Keratinocyte (primary cell): Measurements from ENCODE around the gene GATA5. TPM values are rescaled to one million over a fixed set of nuclear protein-coding genes. Genes with fewer than 3 reads are reported as not detected.

Experiments used
- DNase-seq: peaks from one replicate; pipeline ENCODE4 v3.0.0-alpha.2; 2011; ENCODE audit warnings: low read depth, missing footprints, low spot score
- FAIRE-seq: peaks from 2 replicates; lab custom pipeline; 2011; peaks lifted over from hg19 to GRCh38; lab: Jason Lieb, UNC
- H2AFZ ChIP-seq: 2 replicates; pipeline ENCODE4 v1.6.0; 2012; ENCODE audit warnings: low read length, control low read depth, inconsistent platforms; ENCODE audit not compliant: control insufficient read depth
- H3K27ac ChIP-seq: 2 replicates; pipeline ENCODE4 v1.5.1; 2011; ENCODE audit warnings: low read length; ENCODE audit not compliant: control insufficient read depth, insufficient read depth
- H3K27me3 ChIP-seq: 3 replicates; pipeline ENCODE4 v1.6.0; 2011; ENCODE audit warnings: low read length; ENCODE audit not compliant: control insufficient read depth, insufficient read depth; ENCODE audit errors: extremely low read depth
- H3K36me3 ChIP-seq, 2 experiments: 2 replicates in 1 of 2; 3 replicates in 1 of 2; pipeline ENCODE4 v1.5.1; 2011; ENCODE audit warnings: low read length in 2 of 2, mild to moderate bottlenecking in 1 of 2; ENCODE audit not compliant: control insufficient read depth in 2 of 2, insufficient read depth in 2 of 2; ENCODE audit errors: extremely low read depth in 1 of 2
- H3K4me1 ChIP-seq: 3 replicates; pipeline ENCODE4 v1.5.1; 2011; ENCODE audit warnings: low read length; ENCODE audit not compliant: control insufficient read depth, insufficient read depth; ENCODE audit errors: extremely low read depth
- H3K4me2 ChIP-seq: 3 replicates; pipeline ENCODE4 v1.6.0; 2011; ENCODE audit warnings: low read depth, low read length; ENCODE audit not compliant: control insufficient read depth, insufficient read depth; ENCODE audit errors: extremely low read depth
- H3K4me3 ChIP-seq, 3 experiments: fragments of 200-600 bp in 1 of 3; sonication (generic) in 1 of 3; 2 replicates in 2 of 3; 3 replicates in 1 of 3; pipeline ENCODE4 v1.5.1; 2011 to 2016; ENCODE audit warnings: low read length in 3 of 3, mild to moderate bottlenecking in 3 of 3, control low read depth in 2 of 3, inconsistent platforms in 1 of 3, low read depth in 1 of 3, mixed read lengths in 1 of 3, mixed run types in 1 of 3, moderate library complexity in 1 of 3; ENCODE audit not compliant: control insufficient read depth in 2 of 3, insufficient read depth in 2 of 3; ENCODE audit errors: extremely low read depth in 1 of 3
- H3K79me2 ChIP-seq: 2 replicates; pipeline ENCODE4 v1.6.0; 2012; ENCODE audit warnings: low read length; ENCODE audit not compliant: control insufficient read depth, insufficient read depth
- H3K9ac ChIP-seq: 3 replicates; pipeline ENCODE4 v1.6.0; 2011; ENCODE audit warnings: low read length; ENCODE audit not compliant: control insufficient read depth, insufficient read depth; ENCODE audit errors: extremely low read depth
- H3K9me1 ChIP-seq: 3 replicates; pipeline ENCODE4 v1.6.0; 2011; ENCODE audit warnings: low read length; ENCODE audit not compliant: control insufficient read depth, insufficient read depth; ENCODE audit errors: extremely low read depth
- H3K9me3 ChIP-seq: 2 replicates; pipeline ENCODE4 v1.5.1; 2012; ENCODE audit warnings: low read depth, low read length; ENCODE audit not compliant: control insufficient read depth
- H4K20me1 ChIP-seq: 3 replicates; pipeline ENCODE4 v1.6.0; 2011; ENCODE audit warnings: low read length; ENCODE audit not compliant: control insufficient read depth, insufficient read depth; ENCODE audit errors: extremely low read depth
- EZH2 ChIP-seq: IDR thresholded peaks from one replicate; pipeline ENCODE4 v1.6.1; 2012; ENCODE audit warnings: inconsistent platforms, mild to moderate bottlenecking, low read length, moderate library complexity
- dilution Hi-C: fragments of 300-500 bp; cut with MboI; formaldehyde crosslinking; loops from one replicate; pipeline ENCODE4 v1.7.0; 2020; ENCODE audit warnings: low sequenced_read_pairs; ENCODE audit not compliant: extremely low pct_ligation_motif_present
- polyA plus RNA-seq, 5 experiments: library from polyadenylated mRNA; depleted of rRNA in 3 of 5; stranded (reverse) in 3 of 5; stranded (forward) in 1 of 5; unstranded in 1 of 5; fragments of >200 nt; gene quantifications; 1 replicate in 1 of 5; 2 replicates in 3 of 5; 3 replicates in 1 of 5; pipeline versions ENCODE4 v1.2.1 to v1.2.3, GENCODE V29; 2011 to 2012; ENCODE audit warnings: missing spikeins in 2 of 5, low read depth in 1 of 5, low replicate concordance in 1 of 5
- TF ChIP-seq, protein P1 (sequence below), 3 experiments: IDR thresholded peaks in 1 of 3; conservative IDR thresholded peaks in 1 of 3; optimal IDR thresholded peaks in 1 of 3; 2 replicates in 2 of 3; 3 replicates in 1 of 3; pipeline versions ENCODE3 to v1.5.1; 2011; ENCODE audit warnings: low read length in 3 of 3, mild to moderate bottlenecking in 3 of 3, moderate library complexity in 2 of 3, control low read depth in 1 of 3, inconsistent platforms in 1 of 3; ENCODE audit not compliant: insufficient read depth in 2 of 3; ENCODE audit errors: extremely low read depth in 1 of 3

The GATA5 gene
- polyA plus RNA-seq, 1 donor (not counting 4 experiments of a cell fraction or from before 2014, with no cell fraction given), result not detected

DNA sequence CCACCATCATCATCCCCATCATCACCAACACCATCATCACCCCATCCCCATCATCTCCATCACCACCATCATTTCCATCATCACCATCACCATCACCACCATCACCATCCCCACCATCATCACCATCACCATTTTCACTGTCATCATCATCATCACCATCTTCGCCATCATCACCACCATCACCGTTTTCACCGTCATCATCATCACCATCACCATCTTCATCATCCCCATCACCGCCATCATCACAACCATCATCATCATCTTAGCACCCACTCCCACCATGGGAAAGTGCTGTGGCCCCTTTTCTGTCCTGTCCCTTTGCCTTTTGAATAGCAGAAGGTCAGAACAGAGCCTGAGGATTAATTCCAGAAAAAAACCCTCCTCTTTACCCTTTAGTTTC lies 28.5 kb upstream of the GATA5 start:
- peaks cover 20% of the 10 kb centered on the region for H3K4me1 ChIP-seq
- H3K9me3 ChIP-seq, result no peaks in the 10 kb centered on the region
- DNase-seq (no peak), FAIRE-seq (no peak)
- no peak overlapping the region for H3K4me2 ChIP-seq
- H3K4me3 ChIP-seq, result no peak overlapping the region
- peaks cover 3% of the 10 kb centered on the region for H3K27me3 ChIP-seq
- H3K27ac ChIP-seq, result no peak overlapping the region
- H3K36me3 ChIP-seq, result no peaks in the 10 kb centered on the region
- no peaks in the 10 kb centered on the region for H3K79me2 ChIP-seq
- H4K20me1 ChIP-seq, result no peaks in the 10 kb centered on the region
- dilution Hi-C loops, result no loop called here
- H3K9ac ChIP-seq, result no peak overlapping the region
- TF ChIP-seq, protein P1, sequence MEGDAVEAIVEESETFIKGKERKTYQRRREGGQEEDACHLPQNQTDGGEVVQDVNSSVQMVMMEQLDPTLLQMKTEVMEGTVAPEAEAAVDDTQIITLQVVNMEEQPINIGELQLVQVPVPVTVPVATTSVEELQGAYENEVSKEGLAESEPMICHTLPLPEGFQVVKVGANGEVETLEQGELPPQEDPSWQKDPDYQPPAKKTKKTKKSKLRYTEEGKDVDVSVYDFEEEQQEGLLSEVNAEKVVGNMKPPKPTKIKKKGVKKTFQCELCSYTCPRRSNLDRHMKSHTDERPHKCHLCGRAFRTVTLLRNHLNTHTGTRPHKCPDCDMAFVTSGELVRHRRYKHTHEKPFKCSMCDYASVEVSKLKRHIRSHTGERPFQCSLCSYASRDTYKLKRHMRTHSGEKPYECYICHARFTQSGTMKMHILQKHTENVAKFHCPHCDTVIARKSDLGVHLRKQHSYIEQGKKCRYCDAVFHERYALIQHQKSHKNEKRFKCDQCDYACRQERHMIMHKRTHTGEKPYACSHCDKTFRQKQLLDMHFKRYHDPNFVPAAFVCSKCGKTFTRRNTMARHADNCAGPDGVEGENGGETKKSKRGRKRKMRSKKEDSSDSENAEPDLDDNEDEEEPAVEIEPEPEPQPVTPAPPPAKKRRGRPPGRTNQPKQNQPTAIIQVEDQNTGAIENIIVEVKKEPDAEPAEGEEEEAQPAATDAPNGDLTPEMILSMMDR (optimal IDR thresholded peaks at IDR 0.05 in 1 of 3, IDR thresholded peaks at IDR 0.05 in 1 of 3, conservative IDR thresholded peaks at IDR 0.05 in 1 of 3; ENCODE audit: extremely low read depth in 1 of 3, insufficient read depth in 2 of 3, low read length in 3 of 3), result no peak
- no peak for TF ChIP-seq EZH2
- no peaks in the 10 kb centered on the region for H3K9me1 ChIP-seq
- no peak overlapping the region for H2AFZ ChIP-seq

- dilution Hi-C loops, result no loop called here
Observed at GRCh38 chr20:62503401-62504178, 27.8 kb upstream of the GATA5 start.

More at GRCh38 chr20:62503401-62504178, 27.8 kb upstream of the GATA5 start:
- H3K9ac ChIP-seq, result no peak overlapping the region
- no peaks in the 10 kb centered on the region for H3K79me2 ChIP-seq
- peaks cover 20% of the 10 kb centered on the region for H3K4me1 ChIP-seq
- no peak for TF ChIP-seq EZH2
- TF ChIP-seq, protein P1 (optimal IDR thresholded peaks at IDR 0.05 in 1 of 3, IDR thresholded peaks at IDR 0.05 in 1 of 3, conservative IDR thresholded peaks at IDR 0.05 in 1 of 3; ENCODE audit: extremely low read depth in 1 of 3, insufficient read depth in 2 of 3, low read length in 3 of 3), result no peak
- FAIRE-seq (no peak), DNase-seq (no peak)
- H3K36me3 ChIP-seq, result no peaks in the 10 kb centered on the region
- no peak overlapping the region for H2AFZ ChIP-seq
- no peak overlapping the region for H3K27ac ChIP-seq
- no peaks in the 10 kb centered on the region for H4K20me1 ChIP-seq
- H3K4me3 ChIP-seq, result no peak overlapping the region
- no peaks in the 10 kb centered on the region for H3K9me1 ChIP-seq
- peaks cover 7% of the 10 kb centered on the region for H3K27me3 ChIP-seq
- no peak overlapping the region for H3K4me2 ChIP-seq
- H3K9me3 ChIP-seq, result no peaks in the 10 kb centered on the region
